GM13977 (cell line): ENCODE results near the gene SLC15A1.

Experiments used
- DNase-seq: peaks from one replicate; pipeline ENCODE4 v3.0.0; 2012; ENCODE audit warnings: low spot score
- in situ Hi-C: fragments of 300-500 bp; cut with MboI; formaldehyde crosslinking; loops from one replicate; pipeline ENCODE4 v1.12.0; 2022; ENCODE audit warnings: low sequenced_read_pairs, low pct_unique_long_range_greater_than_20kb, mixed read lengths, inconsistent platforms; ENCODE audit not compliant: unreplicated experiment
- TF ChIP-seq, protein P1 (sequence below): IDR thresholded peaks from 2 replicates; pipeline ENCODE4 v1.5.1; 2012; ENCODE audit warnings: mild to moderate bottlenecking, control low read depth; ENCODE audit not compliant: insufficient read depth; ENCODE audit errors: extremely low read depth, missing control alignments

Gene SLC15A1

DNA sequence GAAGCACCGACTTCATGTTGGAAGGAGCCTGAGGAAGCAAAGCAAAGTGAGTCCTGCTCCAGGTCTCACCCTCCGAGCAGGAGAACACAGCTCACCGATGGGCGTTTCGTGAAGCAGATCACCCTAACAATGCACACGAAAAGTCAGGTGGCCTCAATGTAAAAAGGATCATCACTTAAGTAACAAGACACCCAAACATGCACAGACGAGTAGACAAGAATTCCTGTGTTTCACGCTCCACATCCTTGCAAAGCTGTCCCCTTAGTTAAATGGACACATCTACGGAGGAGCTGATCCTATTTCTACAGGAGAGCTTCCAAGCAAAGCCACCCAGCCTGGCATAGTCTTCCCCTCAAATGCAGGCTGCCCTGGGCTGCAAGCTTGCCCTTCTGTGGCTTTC, 66.2 kb downstream of the SLC15A1 start:
- TF ChIP-seq, protein P1, sequence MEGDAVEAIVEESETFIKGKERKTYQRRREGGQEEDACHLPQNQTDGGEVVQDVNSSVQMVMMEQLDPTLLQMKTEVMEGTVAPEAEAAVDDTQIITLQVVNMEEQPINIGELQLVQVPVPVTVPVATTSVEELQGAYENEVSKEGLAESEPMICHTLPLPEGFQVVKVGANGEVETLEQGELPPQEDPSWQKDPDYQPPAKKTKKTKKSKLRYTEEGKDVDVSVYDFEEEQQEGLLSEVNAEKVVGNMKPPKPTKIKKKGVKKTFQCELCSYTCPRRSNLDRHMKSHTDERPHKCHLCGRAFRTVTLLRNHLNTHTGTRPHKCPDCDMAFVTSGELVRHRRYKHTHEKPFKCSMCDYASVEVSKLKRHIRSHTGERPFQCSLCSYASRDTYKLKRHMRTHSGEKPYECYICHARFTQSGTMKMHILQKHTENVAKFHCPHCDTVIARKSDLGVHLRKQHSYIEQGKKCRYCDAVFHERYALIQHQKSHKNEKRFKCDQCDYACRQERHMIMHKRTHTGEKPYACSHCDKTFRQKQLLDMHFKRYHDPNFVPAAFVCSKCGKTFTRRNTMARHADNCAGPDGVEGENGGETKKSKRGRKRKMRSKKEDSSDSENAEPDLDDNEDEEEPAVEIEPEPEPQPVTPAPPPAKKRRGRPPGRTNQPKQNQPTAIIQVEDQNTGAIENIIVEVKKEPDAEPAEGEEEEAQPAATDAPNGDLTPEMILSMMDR: no peak
- in situ Hi-C loops: no loop called here

DNA sequence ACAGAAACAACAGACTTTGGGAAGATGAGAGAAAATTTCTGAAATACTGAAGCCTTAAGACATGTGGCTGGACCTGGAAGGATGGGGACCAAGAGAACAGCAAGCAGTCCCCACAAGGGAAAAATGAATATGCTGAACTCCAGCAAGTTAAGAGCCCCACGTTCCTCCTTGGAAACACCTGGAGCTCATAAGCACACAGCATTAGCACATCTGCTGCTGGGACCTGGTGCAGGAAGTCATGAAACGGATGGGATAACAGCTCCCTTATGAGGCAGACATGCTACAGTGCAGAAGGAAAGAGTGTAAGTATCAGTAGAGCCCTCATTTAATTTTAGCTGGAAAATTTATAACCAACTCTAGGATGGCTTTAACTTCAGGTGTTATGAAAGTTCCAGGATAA, 67.3 kb downstream of the SLC15A1 start:
- in situ Hi-C loops: no loop called here
- DNase-seq: no peak
- TF ChIP-seq, protein P1: no peak

More for the DNA sequence above, 66.2 kb downstream of the SLC15A1 start:
- DNase-seq: no peak

DNA sequence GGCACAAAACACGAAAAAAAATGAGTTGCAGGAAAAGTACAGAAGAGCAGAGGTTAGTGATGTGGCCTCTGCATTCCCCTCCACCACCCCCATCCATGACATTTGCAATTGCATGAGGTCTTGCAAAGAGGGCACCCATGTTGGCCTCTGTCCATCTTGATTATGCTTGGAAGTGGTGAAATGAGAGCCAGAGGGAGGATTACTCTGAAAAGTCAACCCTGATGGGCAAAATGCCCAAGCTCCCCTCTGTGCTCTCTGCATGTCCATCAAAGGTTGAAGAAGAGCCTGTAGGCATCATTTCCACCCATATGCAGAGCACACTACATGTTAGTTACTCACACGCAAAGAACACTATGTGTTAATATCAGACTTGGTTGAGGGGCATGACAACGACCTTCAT, 71.4 kb downstream of the SLC15A1 start:
- TF ChIP-seq, protein P1: no peak
- in situ Hi-C loops: no loop called here
- DNase-seq: no peak

DNA sequence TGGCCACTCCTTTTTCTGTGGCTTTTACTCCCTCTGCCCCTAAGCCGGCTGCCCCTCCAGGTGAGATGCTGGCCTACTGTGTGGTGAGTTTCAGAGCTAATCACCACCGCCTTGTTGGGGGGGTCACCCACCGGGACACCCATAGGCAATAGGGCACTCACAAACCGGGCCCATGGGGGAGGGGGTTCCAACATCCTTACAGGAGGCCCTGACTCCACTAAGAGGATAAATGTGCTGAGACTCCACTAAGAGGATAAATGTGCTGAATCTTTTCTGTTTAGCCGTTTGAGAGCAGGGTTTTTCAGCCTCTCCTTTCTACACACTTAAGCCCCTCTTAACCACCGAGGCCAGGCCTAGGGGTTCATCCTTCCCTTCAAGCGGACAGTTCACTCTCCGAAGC, 73.7 kb downstream of the SLC15A1 start:
- TF ChIP-seq, protein P1: no peak
- DNase-seq: no peak
- in situ Hi-C loops: no loop called here

DNA sequence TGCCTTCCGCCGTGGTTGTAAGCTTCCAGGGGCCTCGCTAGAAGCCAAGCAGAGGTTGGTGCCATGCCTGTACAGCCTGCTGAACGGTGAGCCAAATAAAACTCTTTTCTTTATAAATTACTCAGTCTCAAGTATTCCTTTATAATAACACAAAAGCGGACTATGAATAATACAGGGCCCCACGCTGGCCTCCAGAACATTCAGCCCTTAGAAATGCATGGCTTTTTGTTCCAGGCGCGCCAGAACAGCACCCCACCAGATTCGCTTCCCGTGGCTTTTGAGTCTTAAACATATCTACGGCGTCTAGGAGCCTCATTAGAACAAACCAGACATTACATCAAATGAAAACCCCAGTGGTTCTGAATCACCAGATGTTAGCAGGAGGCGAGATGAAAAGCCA, 75.1 kb downstream of the SLC15A1 start:
- TF ChIP-seq, protein P1: no peak
- in situ Hi-C loops: no loop called here
- no peak for DNase-seq

DNA sequence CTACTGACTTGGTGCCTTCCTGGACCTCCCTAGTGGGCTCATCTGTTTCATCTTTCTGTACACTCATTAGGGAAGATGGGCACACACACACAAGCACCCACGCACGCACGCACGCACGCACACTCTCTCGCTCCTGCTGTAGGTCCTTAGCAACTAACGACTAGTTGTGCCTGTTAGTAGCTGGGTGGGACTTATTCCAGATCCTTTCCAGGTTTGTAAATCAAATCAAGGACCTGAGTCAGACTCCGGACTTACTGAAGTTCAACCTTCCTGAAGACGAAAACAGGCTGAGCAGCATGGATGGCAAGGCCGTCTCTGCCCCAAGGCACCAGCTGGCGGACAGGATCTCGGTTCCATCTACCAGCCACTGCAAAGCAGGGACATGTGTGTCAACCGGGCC, 76.2 kb downstream of the SLC15A1 start:
- no peak for DNase-seq
- TF ChIP-seq, protein P1: no peak
- in situ Hi-C loops: no loop called here

DNA sequence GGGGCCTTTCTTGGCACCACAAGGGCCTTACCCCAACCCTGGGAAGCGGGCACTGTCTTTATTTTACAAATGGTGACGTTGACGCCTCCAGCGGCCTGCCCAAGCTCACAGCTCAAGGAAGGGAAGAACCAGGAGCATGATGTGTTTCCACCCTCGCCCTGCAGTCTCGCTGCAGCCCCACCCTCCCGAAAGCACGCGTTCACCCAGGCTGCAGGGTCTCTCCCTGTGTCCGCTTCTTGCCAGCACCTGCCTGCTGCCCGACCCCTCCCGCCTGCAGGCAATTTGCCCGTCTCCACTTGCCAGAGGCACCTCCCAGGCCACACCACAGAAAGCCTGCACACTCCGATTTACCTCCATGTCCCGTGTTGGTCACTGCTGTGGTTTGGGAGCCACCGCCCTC, 76.6 kb downstream of the SLC15A1 start:
- DNase-seq: no peak
- in situ Hi-C loops: no loop called here

More for the DNA sequence above, 76.6 kb downstream of the SLC15A1 start:
- TF ChIP-seq, protein P1: no peak
